NB4 (cell line): Measurements from ENCODE around the gene ROBO2.

Experiments
- DNase-seq: peaks from one replicate; pipeline ENCODE4 v3.0.0; 2010; ENCODE audit warnings: low read depth
- H3K4me3 ChIP-seq: one replicate; pipeline ENCODE4 v1.5.1; 2011; ENCODE audit warnings: mild to moderate bottlenecking, low read depth, low read length, moderate library complexity
- MYC ChIP-seq: IDR thresholded peaks from 2 replicates; pipeline ENCODE4 v1.6.1; 2011; ENCODE audit warnings: low read depth, low read length
- POLR2A ChIP-seq: IDR thresholded peaks from 2 replicates; pipeline ENCODE4 v1.6.1; 2011; ENCODE audit warnings: mild to moderate bottlenecking; ENCODE audit not compliant: insufficient read length; ENCODE audit errors: extremely low read depth
- TF ChIP-seq, protein P1 (sequence below): IDR thresholded peaks from 2 replicates; pipeline ENCODE4 v1.6.1; 2011; ENCODE audit warnings: low read depth, low read length
- TF ChIP-seq, protein P2 (sequence below): IDR thresholded peaks from one replicate; pipeline ENCODE4 v1.5.1; 2012; ENCODE audit warnings: low read depth, low read length

The ROBO2 gene

DNA sequence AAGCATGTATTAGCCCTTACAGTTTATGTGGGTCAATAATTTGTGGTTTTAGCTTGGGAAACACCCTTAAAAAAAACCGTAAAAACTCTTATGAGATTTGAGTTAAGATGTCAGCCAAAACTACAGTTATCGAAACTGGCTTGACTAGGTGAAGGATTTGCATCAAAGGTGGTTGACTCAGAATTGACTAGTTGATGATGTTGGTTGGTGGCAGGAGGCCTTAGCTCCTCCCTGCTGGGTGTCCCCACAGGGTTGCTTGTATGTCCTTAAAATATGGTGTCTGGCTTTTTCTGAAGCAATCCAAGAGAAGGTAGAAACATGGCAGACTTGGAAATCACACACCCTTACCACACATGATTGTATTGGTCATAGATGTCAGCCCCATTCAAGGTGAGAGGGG lies 305.1 kb downstream of the ROBO2 start:
- no peak overlapping the region for H3K4me3 ChIP-seq
- DNase-seq = no peak
- TF ChIP-seq, protein P1, sequence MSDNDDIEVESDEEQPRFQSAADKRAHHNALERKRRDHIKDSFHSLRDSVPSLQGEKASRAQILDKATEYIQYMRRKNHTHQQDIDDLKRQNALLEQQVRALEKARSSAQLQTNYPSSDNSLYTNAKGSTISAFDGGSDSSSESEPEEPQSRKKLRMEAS = no peak
- TF ChIP-seq, protein P2, sequence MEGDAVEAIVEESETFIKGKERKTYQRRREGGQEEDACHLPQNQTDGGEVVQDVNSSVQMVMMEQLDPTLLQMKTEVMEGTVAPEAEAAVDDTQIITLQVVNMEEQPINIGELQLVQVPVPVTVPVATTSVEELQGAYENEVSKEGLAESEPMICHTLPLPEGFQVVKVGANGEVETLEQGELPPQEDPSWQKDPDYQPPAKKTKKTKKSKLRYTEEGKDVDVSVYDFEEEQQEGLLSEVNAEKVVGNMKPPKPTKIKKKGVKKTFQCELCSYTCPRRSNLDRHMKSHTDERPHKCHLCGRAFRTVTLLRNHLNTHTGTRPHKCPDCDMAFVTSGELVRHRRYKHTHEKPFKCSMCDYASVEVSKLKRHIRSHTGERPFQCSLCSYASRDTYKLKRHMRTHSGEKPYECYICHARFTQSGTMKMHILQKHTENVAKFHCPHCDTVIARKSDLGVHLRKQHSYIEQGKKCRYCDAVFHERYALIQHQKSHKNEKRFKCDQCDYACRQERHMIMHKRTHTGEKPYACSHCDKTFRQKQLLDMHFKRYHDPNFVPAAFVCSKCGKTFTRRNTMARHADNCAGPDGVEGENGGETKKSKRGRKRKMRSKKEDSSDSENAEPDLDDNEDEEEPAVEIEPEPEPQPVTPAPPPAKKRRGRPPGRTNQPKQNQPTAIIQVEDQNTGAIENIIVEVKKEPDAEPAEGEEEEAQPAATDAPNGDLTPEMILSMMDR = no peak
- no peak for TF ChIP-seq POLR2A
- TF ChIP-seq MYC = no peak

DNA sequence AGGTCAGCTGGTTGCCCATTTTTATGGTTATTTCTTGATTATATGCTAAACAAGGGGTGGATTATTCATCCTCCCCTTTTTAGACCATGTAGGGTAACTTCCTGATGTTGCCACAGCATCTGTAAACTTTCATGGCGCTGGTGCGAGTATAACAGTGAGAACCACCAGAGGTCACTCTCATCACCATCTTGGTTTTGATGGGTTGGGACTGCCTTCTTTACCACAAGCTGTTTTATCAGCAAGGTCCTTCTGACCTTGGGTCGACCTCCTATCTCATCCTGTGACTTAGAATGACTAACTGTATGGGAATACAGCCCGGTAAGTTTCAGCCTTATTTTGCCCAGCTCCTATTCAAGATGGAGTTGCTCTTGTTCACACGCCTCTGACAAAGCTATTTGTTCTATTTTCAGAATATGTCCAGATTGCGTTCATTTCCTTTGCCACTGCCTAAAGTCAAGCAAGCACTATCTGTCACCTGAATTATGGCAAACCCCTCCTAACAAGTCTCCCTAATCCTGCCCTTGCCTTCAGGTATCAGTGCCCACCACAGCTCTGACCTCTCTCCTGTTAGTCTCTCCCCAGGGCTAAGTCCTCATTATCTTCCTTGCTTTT lies 308.5 kb downstream of the ROBO2 start:
- DNase-seq = peak; percentile 43
- TF ChIP-seq, protein P1 = no peak
- TF ChIP-seq POLR2A = no peak
- no peak for TF ChIP-seq MYC
- TF ChIP-seq, protein P2 = peak; percentile 28
- H3K4me3 ChIP-seq = no peak overlapping the region

DNA sequence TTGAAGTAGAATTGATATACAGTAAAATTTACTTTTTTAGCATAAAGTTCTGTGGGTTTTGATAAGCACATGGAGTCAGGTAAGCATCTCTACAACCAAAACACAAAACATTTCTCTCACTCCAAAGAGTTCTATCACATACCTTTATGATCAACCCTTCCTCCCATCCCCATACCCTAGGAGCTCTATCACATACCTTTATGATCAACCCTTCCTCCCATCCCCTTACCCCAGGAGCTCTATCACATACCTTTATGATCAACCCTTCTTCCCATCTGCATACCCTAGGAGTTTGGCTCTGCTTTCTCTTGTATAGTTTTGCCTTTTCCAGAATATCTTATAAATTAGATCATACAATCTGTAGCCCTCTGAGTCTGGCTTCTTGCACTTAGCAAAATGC lies 315.1 kb downstream of the ROBO2 start:
- H3K4me3 ChIP-seq = no peak overlapping the region
- DNase-seq = no peak
- TF ChIP-seq, protein P2 = no peak
- TF ChIP-seq, protein P1 = no peak
- no peak for TF ChIP-seq POLR2A
- TF ChIP-seq MYC = no peak

DNA sequence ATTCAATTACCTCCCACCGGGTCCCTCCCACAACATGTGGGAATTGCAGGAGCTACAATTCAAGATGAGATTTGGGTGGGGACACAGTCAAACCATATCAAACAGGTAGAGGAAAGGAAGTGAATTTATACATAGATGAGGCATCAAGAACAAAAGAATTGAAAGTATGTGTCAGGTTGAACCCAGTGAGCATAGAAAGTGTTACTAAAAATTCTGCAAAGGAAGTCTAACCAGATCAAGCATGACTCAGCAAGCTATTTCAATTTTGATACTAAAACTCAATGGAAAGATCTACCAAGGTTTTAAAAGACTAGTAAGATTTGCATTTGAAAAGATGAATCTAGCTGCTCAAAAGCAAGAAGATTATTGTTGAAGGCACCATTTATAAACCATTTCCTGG lies 323.0 kb downstream of the ROBO2 start:
- TF ChIP-seq, protein P2 = no peak
- TF ChIP-seq MYC (no peak), POLR2A (no peak)
- TF ChIP-seq, protein P1 = no peak
- no peak for DNase-seq
- H3K4me3 ChIP-seq = no peak overlapping the region

DNA sequence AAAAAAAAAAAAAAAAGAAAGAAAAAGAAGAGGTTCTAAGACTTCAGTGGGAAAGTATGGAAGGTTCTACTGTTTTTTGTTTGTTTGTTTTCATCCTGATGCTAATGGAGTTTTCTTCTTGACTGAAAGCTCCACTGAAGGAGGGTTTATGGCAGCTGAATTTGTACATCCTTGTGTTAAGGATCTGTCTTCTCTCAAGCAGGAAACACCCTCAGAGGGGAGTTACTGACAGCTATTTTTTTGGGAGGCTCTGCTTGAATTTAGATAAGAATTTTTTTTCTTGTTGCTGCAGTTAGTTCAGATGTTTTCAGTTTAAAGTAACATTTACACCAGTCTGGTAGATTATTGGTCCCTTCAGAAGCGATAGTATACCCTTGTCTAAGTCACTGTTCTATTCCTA lies 325.3 kb downstream of the ROBO2 start:
- no peak for TF ChIP-seq MYC
- TF ChIP-seq POLR2A = no peak
- TF ChIP-seq, protein P2 = no peak
- TF ChIP-seq, protein P1 = no peak
- DNase-seq = no peak
- no peak overlapping the region for H3K4me3 ChIP-seq
